Erythroblast (primary cell): ENCODE data around the gene ERGIC1.
"Not testable (repeated sequence)": the region's sequence is repeated elsewhere in the genome, so short reads cannot be mapped to it uniquely, and the experiment has no call there.

Experiments used
- DNase-seq, 2 experiments: peaks; one replicate each; lab custom pipeline; 2025; lab: John Stamatoyannopoulos, UW
- GATA1 ChIP-seq: IDR thresholded peaks from 2 replicates; pipeline ENCODE4 v1.6.1; 2011; ENCODE audit warnings: low read depth, mild to moderate bottlenecking, control low read depth, low read length, moderate library complexity
- POLR2A ChIP-seq: IDR thresholded peaks from 2 replicates; pipeline ENCODE4 v1.6.1; 2011; ENCODE audit warnings: mild to moderate bottlenecking, low read length

ERGIC1 gene

DNA sequence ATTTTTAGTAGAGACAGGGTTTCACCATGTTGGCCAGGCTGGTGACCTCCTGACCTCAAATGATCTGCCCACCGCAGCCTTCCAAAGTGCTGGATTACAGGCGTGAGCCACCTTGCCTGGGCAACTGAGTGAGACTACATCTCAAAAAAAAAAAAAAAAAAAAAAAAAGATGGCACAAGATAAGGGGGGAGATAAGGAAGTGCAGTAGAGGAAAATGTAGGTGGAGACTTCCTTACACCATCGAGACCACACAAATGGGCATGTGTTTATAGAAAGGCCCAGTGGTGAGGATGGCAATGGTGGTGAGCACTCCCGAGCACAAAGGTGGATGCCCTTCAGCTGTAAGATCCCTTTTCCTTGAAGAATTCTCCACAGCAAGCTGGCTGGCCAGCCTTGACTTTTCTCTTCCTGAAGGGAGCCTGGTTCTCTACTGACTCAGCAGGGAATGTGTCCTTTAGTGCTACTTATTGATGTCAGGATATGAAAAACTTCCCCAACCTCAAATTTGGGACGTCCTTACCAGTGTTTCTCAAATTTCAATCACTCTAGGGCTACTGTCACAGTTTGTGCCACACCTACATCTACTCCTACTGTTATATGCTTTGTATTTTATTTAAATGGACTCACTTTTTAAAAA is 28.2 kb downstream of the ERGIC1 start:
- TF ChIP-seq GATA1 (no peak), POLR2A (no peak)
- no peak for DNase-seq

- DNase-seq, result not testable (repeated sequence)
These were observed 30.1 kb downstream of the ERGIC1 start for GRCh38 chr5:172864171-172864570.

GRCh38 chr5:172864747-172865146 is 30.7 kb downstream of the ERGIC1 start:
- no peak for TF ChIP-seq GATA1
- TF ChIP-seq POLR2A, result no peak
- DNase-seq, result no peak

- TF ChIP-seq POLR2A, result no peak
- no peak for TF ChIP-seq GATA1
- DNase-seq, result no peak
These were observed 32.3 kb downstream of the ERGIC1 start for GRCh38 chr5:172866378-172866777.

- TF ChIP-seq GATA1 (no peak), POLR2A (no peak)
- no peak for DNase-seq
These were observed 33.0 kb downstream of the ERGIC1 start for GRCh38 chr5:172866802-172867748.

- TF ChIP-seq POLR2A (no peak), GATA1 (no peak)
- DNase-seq, result no peak
These were observed 33.8 kb downstream of the ERGIC1 start for GRCh38 chr5:172867761-172868435.

DNA sequence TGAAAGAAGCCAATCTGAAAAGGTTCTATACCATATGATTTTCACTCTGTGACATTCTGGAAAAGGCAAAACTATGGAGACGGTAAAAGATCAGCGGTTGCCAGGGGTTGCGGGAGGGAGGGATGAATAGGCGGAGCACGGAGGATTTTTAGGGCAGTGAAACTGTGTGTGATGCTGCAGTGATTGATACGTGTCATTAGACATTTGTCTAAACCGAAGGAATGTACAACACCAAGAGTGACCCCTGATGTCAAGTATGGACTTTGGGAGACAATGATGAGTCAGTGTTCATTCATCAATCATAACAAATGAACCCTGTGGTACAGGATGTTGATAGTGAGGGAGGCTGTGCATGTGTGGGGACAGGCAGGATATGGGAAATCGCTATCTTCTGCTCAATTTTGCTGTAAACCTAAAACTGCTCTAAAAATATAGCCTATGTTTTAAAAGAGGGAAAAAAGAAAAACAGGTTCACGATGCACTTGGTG is 34.4 kb downstream of the ERGIC1 start:
- DNase-seq, result no peak
- TF ChIP-seq GATA1, result no peak
- TF ChIP-seq POLR2A, result no peak

GRCh38 chr5:172868924-172869591 is 35.0 kb downstream of the ERGIC1 start:
- DNase-seq, result no peak
- TF ChIP-seq POLR2A, result no peak
- no peak for TF ChIP-seq GATA1

GRCh38 chr5:172869691-172870090 is 35.6 kb downstream of the ERGIC1 start:
- TF ChIP-seq POLR2A, result no peak
- no peak for TF ChIP-seq GATA1
- DNase-seq, result no peak

- DNase-seq, result no peak
- no peak for TF ChIP-seq POLR2A
These were observed 36.3 kb downstream of the ERGIC1 start for GRCh38 chr5:172870291-172870714.

GRCh38 chr5:172870715-172871461 is 36.8 kb downstream of the ERGIC1 start:
- TF ChIP-seq GATA1 (no peak), POLR2A (no peak)
- no peak for DNase-seq

DNA sequence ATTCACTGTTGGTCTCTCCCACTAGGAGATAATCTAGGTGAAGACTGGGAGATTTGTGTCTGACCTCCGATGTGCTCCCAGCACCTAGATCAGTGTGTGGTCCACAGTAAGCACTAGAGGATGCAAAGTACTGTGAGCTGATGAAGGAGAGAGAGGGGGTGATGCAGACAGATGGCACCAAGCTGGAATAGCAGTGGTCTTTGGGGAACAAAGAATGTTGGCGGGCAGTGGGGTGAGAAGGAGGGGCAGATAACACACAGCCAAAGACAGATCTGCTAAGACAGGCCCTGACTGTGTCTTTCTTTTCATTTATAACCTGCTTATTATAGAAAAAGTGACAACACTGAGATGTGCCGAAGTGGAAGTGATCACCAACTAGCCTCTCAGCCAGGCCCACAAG is 37.5 kb downstream of the ERGIC1 start:
- TF ChIP-seq GATA1 (no peak), POLR2A (no peak)
- DNase-seq, result no peak

DNA sequence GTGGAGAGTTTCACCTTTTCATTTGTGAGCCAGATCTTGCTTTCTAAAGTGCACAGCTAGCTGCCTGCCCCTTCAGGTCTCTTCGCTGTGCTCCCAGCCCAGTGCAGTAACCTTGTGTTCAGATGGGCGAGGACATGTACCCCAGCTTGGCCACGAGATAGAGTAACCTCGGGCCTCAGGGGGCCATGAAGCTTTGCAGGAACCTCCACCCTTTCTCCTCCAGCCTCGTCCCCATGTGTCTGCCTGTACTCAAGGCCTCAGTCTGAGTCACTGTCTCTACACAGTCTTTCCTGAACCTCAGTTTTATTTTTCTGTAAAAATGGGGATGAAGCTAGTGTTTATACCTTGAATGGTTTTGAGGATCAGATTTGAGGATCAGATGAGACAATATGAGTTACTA is 37.9 kb downstream of the ERGIC1 start:
- DNase-seq, result no peak
- no peak for TF ChIP-seq POLR2A
- TF ChIP-seq GATA1, result no peak
